HG03097 (cell line): Measurements from ENCODE around the gene CEP135.
"Not testable (repeated sequence)": the region's sequence is repeated elsewhere in the genome, so short reads cannot be mapped to it uniquely, and the experiment has no call there.

Source experiments
- ATAC-seq: cut with Tn5 transposase; IDR thresholded peaks from one replicate; pipeline ENCODE4 v1.9.1; 2021; ENCODE audit not compliant: unreplicated experiment, low FRiP score

CEP135 gene

DNA sequence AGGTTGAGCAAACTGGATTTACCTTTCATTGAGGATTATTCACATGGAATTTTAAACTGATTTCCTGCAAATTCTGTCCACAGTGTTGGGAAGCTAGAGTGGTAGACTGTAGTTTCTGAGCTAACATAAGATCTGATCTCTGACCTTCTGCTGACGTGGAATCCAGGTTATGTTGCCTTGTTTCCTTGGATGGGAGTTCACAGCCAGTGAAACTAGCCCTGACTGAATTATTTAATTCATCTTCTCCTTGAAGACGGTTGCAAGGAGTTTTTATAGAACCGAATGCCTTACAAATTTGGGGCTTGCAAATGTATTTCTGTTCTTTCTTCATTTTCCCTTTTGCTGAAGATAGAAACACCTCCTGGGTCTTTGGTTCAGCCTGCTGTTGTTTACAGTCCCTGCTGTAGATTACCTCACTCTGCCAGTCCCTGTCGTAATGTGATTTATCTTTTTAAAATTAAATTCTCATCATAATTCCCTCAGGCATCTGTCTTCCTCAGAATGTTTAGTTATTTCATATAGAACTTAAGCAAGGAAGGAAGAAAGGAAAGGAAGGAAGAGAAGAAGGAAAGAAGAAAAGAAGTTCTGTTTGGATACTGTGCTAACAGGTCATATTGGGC lies 113.9 kb downstream of the CEP135 start:
- no peak for ATAC-seq

DNA sequence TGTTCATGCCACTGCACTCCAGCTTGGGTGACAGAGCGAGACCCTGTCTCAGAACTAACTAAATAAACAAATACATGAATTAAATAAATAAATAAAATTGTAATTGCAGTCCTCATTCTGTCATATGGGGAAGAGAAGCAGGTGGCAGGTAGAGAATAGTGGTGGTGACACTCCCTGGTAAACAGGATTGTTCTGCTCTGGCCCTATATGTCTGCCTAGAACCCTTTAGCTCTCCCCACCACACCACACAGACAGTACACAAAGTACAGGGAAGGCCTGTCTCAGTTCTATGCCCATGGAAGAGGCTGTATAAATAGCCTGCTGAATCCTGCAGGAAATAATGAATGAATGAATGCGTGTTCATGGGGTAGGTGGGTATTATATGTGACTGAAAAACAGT lies 117.7 kb downstream of the CEP135 start:
- no peak for ATAC-seq

DNA sequence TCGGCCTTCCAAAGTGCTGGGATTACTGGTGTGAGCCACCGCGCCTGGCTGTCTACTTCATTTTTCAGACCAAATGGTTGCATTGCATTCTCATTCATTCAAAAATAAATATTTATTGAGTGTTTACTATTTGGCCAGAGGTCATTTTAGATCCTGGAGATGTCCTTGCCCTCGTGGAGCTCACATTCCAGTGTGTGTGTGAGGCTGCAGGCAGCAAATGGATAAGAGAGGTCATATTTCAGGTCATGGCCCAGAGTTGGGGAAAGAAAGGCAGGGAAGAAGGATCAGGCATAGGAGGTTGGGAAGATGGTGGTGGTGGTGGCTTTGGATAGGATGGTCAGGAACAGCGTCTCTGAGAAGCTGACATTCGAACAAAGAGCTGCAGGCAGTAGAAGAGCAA lies 119.1 kb downstream of the CEP135 start:
- ATAC-seq: no peak

DNA sequence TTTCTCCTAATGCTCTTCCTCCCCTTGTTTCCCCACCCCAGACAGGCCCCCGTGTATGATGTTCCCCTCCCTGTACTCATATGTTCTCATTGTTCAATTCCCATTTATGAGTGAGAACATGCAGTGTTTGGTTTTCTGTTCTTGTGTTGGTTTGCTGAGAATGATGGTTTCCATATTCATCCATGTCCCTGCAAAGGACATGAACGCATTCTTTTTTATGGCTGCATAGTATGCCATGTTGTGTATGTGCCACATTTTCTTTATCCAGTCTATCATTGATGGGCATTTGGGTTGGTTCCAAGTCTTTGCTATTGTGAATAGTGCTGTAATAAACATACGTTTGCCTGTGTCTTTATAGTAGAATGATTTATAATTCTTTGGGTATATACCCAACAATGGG lies 124.0 kb downstream of the CEP135 start:
- not testable (repeated sequence) for ATAC-seq

DNA sequence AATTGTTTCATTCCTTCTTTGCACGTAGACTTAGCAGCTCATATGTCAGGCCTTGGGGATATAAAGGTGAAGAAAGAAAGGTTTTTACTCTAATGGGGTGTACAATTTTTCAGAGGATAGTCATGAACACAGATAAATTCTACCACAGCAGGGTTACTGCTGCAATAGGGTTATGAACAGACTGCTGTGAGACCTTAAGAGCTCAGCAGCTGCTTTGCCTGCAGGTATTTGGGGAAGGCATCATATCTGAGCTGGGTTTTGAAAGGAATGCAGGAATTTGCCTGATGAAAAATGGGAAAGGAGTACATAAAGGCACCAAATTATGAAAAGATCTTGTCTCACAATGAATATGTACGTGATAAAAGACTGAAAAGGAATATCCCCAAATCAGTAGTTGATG lies 128.9 kb downstream of the CEP135 start:
- no peak for ATAC-seq

DNA sequence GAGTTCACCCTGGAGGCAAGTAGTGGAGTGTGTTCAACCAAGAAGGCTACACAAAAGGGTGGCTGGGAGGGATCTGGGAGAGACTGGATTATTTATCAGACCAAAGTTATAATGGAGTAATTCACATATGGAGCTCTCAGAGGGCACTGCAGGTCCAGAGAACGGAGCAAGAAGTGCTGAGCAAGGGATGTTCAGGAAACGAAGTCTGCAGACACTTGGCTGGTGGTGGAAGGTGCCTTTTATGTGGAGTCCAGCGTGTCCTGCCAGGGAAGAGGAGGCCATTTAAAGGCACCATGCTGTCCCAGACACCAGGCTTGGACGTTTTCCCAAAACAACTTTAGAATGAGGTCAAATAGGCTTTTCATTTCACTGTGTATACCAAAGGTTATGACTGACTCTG lies 130.1 kb downstream of the CEP135 start:
- ATAC-seq: no peak

DNA sequence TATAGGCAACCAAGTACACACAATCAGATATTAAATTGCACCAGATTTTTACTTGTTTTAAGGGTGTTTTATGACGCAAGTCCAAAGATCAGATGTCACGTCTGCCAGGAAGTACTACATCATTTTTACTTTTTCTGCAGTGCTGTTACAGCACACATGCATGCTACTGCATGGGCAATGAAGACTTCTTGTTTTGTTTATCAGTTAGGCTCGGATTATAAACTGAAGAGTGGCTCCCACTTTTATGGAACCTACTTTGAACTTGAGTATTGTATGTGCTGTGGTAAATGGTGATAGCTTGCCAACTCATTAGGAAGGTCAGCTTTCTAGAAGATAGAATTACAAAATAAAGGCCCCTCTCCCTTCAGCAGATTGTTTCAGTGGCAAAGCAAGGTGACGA lies 131.6 kb downstream of the CEP135 start:
- ATAC-seq: no peak

DNA sequence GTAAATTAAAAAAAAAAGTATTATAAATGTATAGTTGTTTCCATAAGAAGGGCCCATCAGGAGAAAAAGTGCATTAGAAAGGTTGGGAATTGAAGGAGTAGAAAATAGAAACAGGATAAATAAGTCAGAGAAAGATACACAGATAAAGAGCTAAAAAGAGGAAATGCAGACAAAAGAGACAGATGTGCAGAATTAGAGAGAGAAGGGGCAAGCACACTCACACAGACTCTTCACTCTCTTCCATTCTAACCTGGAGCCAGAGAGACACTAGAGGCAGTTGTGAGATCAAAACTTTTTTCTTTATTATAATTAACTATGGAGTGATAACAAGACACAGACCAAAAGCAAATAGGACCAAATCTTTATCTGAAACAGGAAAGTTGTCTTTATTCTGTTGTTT lies 134.1 kb downstream of the CEP135 start:
- no peak for ATAC-seq
